ENCODE measurements around the gene TRIM46.
"Not testable (repeated sequence)": the region's sequence is repeated elsewhere in the genome, so short reads cannot be mapped to it uniquely, and the experiment has no call there.

The TRIM46 gene

DNA sequence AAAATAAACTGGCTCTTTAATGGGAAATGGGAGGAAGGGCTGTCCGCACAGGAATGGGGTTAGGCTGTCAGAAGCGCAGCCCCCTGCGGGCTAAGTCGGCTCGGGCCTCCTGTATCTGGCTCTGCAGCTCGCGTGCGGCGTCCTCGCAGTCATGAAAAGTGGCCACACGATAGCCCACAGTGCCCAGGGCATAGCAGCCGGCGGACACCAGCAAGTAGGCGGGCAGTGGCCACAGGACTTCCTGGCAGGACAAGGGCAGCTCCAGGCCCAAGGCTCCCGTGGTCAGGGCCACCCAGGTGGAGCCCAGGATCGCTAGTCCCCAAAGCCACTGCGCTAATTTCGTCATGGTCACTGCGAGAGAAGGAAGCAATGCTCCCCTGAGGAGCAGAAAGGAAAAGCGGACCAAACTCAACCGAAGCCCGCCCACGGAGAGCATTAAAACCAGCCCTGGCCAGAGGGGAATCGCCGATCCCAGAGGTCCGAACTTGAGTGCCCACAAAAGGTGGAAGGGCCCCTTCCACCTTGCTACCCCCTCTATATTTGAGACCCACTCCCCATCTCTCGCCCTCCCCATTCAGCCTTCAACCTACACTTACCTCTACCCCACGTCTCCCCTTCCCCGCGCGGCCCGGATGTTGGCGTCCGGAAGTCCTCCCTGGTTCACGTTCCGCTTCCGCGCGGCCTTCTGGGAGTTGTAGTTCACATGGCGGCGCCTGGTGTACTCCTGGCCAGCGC lies 33.6 kb upstream of the TRIM46 start, which contains the start of gene DPM3:
TSS of gene DPM3 (minus strand) at position 637 of the 735 bp plus-strand sequence. CDS start at position 346, 291 bp downstream.
- DNase-seq: peak; percentile 88 to 89

DNA sequence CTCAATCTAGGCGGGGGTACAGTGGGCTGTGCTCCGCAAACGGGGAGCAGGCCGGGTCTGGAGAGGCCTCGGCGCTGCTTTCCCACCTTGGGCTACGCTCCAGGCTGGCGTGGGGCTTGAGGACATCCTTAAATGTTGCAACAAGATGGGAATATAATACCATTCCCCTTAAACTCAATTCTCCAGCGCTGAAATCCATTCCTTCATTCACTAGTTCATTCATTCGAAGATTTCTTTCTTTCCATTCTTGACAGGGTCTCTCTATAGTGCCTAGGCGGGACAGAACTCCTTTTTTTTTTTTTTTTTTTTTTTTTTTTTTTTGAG lies 33.1 kb upstream of the TRIM46 start:
- DNase-seq: no peak

DNA sequence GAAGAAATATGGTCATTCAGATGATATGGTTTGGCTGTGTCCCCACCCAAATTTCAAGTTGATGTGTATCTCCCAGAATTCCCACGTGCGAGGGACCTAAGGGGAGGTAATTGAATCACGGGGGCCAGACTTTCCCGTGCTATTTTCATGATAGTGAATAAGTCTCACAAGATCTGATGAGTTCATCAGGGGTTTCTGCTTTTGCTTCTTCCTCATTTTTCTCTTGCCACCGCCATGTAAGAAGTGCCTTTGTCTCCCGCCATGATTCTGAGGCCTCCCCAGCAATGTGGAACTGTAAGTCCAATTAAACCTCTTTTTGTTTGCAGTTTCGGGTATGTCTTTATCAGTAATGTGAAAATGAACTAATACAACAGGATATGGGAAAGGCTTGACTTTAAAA lies 31.9 kb upstream of the TRIM46 start:
- no peak for DNase-seq

DNA sequence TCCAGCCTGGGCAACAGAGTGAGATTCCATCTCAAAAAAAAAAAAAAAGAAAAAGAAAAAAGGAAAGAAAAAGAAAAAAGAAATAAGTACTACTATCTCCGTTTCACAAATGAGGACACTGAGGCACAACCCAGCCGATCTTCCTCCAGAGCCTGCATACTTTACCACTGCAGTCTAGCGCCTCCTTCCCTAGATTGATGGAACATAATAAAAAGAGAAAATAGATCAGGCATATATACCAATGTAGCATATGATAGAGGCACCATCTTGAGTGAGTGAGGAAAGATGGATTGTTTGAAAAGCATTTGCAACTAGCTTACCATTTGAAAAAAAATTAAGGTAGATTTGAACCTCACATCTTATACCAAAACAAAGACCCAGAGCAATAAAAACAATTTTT lies 28.2 kb upstream of the TRIM46 start:
- no peak for DNase-seq

DNA sequence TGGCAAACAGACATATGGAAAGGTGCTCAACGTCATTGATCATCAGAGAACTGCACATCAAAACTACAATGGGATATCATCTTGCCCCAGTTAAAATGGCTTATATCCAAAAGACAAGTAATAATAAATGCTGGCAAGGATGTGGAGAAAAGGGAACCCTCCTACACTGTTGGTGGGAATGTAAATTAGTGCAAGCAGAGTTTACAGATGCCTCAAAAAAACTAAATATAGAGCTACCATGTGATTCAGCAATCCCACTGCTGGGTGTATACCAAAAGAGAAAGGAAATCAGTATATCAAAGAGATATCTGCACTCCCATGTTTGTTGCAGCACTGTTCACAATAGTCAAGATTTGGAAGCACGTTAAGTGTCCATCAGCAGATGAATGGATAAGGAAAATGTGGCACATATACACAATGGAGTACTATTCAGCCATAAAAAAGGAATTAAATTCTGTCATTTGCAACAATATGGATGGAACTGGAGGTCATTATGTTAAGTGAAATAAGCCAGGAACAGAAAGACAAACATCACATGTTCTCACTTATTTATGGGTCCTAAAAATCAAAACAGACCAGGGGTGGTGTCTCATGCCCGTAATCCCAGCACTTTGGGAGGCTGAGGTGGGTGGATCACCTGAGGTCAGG lies 17.5 kb upstream of the TRIM46 start:
- not testable (repeated sequence) for DNase-seq

DNA sequence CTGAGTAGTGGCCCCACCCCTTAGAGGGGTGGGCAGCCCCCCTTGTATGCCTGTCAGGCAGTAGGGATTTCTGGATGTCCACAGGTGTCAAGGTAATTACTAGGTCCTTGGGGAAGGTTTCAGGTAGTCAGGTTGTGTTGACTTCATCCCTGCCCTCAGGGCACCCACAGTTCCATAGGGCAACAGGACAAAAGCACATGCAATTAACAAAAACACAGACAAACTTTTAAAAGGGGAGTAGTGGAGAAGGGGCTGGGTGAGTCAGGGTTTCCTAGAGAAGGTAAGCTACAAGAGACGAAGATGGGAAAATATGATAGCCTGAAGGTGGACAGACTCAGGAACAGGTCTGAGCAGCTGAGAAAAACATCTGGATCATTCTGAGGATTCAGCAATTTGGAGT lies 14.7 kb upstream of the TRIM46 start:
- no peak for DNase-seq

DNA sequence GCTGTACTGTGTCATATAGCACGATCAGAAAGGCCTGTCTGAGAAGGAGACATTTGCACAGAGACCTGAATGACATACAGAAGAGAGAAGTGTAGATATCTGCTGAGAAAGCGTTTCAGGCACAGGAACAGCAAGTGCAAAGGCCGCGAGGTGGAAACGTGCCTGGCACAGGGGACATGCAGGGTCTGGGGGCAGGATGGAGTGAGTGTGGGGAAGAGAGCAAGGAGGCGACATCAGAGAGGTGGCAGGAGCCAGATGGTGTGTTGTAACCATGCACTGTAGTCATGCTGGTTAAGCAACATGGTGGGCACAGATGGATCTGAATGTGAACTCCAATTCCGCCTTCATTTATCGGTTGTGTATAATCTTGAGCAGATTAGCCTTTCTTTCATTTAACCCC lies 13.5 kb upstream of the TRIM46 start:
- no peak for DNase-seq

DNA sequence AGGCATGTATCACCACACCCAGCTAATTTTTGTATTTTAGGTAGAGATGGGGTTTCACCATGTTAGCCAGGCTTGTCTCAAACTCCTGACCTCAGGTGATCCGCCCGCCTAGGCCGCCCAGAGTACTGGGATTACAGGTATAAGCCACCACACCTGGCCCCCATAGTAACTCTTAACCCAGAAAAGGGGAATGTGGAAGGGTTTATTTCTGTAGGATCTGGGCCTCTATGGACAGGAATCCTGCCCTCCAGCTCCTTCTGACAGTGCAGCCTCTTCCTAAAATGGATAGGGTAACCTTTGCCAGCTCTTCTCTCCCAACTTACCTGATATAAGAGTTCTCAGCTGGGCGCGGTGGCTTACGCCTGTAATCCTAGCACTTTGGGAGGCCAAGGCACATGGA lies 11.0 kb upstream of the TRIM46 start:
- not testable (repeated sequence) for DNase-seq

DNA sequence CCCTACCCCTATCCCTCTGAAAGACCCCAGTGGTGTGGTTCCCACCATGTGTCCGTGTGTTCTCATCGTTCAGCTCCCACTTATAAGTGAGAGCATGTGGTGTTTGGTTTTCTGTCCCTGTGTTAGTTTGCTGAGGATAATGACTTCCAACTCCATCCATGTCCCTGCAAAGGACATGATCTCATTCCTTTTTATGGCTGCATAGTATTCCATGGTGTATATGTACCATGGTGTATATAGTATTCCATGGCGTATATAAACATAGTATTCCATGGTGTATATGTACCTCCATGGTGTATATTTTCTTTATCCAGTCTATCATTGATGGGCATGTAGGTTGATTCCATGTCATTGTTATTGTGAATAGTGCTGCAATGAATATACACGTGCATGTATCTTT lies 9.9 kb upstream of the TRIM46 start:
- not testable (repeated sequence) for DNase-seq

DNA sequence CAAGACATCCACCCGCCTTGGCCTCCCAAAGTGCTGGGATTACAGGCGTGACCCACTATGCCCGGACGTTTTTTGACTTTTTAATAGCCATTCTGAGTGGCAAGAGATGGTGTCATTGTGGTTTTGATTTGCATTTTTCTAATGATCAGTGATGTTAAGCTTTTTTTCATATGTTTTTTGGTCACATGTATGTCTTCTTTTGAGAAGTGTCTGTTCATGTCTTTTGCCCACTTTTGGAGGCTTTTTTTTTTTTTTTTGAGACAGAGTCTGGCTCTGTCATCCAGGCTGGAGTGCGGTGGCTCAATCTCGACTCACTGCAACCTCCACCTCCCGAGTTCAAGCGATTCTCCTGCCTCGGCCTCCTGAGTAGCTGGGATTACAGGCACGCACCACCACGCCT lies 9.0 kb upstream of the TRIM46 start:
- DNase-seq: not testable (repeated sequence)

DNA sequence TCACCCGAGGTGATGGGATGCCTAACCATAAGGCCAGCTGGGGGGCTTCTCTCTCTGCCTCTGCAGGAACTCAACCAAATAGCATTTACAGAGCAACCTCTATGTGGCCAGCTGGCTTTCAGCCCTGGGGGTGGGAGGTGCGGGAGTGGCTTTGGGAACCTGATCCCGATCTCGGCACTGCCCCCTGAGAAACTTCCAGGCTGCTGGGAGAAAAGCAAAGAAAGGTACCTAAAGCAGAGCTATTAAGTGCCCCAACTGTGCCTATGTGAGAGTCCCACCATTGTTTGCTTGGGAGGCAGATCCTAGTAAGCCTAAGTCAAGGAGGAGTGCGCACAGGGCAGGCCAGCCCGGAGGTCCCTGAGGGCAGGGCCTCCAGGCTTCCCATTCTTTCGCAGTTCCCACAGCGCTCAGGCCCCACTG lies 7.6 kb upstream of the TRIM46 start:
- no peak for DNase-seq

DNA sequence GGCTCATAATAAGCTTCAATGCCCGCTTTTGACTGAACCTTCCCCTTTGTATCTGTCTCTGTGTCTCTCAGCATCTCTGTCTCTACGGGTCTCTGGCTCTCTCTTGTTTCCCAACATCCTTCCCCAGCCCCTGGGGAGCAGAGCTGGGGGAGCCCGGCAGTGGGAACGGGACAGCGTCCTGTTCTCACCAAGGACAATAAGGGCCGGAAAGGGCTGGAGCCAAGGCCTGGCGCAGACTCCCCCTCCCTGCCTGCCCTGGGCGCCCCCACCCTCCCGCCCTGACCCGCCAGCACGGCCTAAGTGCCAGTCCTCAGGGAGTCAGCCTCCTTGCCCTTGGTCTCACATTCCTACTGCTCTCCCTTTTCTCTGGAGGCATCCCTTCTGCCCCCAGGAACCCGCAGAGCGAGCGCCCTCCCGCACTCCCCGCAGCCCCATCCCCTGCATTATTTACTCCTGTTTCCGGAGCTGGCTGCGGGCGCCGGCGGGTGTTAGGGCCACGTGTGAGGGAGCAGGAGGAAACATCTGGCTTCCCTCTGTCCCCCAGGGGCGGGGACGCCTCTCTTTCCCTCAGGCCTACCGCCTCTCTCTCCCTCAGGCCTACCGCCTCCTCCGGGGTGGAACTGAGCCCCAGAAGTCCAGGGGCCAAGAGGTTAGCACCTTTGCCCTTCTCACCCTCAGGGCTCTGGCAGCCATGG lies 7.0 kb upstream of the TRIM46 start:
- no peak for DNase-seq

DNA sequence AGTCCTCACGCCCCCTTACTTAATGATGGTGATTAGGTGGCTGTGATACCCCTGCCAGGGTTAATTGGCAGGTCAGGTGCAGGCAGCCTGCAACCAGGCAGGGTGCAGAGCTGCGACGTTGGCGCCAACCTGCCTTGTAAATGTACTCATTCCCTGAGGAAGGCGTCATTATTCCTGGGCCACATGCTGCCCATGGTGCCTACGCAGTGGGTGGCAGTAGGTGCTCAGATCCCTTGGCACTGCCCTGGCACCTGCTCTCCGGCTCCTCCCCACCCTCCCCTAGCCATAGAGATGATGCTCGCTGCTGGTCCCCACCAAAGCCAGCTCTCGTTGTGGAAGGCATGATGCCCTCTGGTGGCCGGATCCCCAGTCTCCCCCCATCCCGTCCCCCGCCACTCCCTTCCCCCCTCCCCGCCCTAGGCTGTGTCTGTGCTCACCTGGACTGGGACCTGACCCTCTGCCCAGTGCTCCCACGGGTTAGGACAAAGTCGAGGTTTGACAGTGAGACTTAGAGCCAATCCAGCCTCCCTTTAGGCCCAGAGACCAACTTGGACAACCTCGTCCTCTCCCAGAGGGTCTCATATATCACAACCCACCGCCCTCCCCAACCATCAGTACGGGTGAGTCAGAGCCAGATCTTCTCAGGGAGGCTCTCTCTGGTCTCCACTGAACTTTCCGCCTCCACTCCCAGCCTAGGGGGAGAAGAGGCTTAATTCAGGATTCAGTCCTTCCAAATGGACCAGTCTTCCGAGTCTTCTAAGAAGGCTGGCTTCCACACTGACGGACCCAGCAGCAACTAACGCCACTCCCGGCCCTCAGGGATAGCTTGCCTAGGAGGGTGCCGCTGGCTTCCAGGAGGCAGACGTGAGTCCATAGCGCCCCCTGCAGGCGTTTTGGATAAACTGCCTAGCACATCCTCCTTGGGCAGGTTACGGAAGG lies 6.2 kb upstream of the TRIM46 start:
- peak; percentile 86 to 87 for DNase-seq

DNA sequence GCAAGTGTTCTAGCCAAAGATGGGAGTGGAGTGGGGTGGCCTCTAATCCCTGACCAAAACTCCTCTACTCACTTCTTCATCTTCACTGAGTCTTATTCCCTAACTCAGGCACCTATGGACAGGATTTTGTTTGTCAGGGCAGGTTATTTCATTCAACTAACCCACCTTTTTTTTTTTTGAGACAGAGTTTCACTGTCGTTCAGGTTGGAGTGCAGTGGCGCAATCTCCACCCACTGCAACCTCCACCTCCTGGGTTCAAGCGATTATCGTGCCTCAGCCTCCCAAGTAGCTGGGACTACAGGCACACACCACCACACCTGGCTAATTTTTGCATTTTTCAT lies 5.6 kb upstream of the TRIM46 start:
- DNase-seq: not testable (repeated sequence)

DNA sequence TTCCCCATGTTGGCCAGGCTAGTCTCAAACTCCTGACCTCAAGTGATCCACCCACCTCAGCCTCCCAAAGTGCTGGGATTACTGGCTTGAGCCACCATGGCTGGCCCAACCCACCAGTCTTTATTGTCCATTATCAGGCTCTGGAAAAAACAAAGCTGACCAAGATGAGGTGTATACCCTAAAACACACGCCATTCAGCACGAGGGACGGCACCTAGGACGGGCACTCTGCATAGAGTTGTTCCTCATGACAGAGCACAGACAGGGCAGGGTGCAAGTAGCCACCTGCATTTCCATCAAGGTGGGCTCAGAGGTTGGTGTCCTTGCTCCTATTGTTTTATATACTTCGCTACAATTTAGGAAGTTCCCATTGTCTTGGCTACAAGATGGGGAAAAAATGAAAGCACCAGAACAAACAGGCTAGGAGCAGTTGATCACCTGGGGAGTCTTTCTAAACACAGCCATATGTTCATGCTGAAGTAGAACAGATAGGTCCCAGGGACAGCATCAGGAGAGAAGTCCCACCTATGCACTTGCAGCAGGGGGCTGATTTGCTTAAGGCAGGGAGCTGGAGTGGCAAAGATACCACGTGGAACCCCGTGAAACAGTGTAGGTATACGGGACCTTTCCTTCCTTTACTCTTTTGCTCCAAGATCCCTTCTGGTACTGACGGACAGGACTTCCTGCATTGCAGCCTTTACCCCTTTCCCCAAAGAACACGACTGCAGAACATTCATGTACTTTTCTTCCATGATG lies 5.0 kb upstream of the TRIM46 start:
- DNase-seq: no peak

DNA sequence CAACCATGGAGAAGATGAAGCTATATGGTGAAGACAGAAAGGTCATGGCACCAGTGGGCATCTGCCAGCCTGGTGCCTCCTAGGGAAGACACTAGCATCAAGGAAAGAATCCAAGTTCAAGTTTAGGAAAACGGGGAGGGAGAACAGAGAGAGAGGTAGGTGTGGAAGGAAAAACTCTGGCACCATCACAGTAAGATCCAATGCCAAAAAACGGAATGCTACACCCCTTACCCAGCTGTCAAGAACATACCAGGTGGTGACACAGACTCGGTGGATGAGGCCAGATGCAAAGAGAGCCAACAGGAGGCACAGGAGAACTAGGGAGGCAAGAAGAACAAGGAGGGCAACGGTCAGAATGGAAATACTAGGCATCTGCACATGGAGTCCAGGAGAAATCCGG lies 4.1 kb upstream of the TRIM46 start:
- DNase-seq: no peak

DNA sequence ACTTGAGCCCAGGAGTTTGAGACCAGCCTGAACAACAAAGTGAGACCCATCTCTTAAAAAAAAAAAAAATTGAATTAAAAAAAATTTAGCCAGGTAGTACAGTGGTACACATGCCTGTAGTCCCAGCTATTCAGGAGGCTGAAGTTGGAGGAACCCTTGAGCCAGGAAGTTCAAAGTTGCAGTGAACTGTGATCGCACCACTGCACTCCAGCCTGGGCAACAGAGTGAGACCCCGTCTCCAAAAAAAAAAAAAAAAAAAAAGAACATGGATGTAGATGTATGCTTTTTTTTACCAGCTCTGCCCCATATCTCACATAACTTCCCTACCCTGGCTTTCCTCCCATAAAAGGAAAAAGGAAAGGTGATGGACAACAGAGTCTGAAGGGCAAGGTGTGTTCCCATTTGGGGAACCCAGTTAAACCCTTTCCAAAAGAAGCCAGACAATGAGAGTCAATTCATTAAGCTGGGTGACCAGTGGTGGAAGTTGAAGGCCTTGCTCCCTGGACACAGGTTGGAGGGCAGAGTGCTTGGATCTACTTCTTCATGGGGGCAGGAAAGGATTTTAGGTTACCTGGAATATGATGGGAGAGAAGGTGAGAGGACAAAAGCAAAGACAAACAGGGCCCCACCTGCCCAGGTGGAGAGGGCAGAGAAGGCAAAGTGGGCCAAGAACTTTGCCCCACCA lies 3.4 kb upstream of the TRIM46 start:
- DNase-seq: no peak

DNA sequence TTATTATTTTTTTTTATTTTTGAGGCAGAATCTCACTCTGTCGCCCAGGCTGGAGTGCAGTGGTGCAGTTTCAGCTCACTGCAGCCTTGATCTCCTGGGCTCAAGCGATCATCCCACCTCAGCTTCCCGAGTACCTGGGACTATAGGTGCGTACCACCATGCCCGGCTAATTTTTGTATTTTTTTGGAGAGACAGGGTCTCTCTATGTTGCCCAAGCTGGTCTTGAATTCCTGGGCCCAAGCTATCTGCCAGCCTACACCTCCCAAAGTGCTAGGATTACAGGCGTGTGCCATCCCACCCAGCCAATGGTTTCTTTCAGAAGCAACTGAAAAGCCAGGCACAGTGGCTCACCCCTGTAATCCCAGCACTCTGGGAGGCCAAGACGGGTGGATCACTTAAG lies 2.8 kb upstream of the TRIM46 start:
- no peak for DNase-seq

DNA sequence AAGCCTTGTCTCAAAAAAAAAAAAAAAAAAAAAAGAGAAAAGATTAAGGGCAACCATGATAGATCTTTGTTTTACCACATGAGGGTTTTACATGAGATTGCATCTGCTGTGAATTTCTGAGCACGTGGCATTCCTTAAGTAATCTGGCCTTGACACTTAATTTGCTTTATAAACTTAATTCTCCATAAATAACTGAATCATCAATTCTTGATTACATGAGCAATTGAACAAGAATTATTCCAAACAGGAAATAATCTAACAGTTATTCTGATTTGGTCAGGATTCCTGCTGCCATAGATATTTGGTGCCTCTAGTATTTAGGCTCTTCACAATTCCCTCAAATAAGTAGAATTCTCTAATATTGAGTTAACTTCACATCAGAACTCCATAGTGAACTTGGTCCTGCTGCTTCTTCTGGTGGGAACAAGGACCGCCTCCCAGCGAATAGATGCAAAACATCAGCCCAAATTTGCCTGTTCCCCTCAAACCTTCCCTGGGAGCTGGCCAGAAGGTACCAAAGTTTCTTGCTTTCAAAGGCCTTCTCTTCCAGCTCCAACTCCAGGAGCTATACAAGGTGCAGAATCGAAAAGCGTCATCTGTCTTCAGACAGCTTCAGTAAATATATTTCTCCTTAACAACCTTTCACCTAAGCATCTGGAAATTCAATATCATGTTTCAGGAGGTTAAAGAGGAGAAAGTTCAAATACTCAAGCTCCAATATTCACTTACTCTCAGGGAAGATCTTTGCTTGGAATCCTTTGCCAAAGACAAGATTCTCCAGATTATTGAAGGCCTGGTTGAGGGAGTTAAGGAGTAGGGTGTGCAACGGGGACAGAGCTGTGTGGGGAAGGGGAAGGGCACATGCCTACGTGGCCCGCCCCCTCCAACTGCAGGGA lies 1.6 kb upstream of the TRIM46 start:
- no peak for DNase-seq

DNA sequence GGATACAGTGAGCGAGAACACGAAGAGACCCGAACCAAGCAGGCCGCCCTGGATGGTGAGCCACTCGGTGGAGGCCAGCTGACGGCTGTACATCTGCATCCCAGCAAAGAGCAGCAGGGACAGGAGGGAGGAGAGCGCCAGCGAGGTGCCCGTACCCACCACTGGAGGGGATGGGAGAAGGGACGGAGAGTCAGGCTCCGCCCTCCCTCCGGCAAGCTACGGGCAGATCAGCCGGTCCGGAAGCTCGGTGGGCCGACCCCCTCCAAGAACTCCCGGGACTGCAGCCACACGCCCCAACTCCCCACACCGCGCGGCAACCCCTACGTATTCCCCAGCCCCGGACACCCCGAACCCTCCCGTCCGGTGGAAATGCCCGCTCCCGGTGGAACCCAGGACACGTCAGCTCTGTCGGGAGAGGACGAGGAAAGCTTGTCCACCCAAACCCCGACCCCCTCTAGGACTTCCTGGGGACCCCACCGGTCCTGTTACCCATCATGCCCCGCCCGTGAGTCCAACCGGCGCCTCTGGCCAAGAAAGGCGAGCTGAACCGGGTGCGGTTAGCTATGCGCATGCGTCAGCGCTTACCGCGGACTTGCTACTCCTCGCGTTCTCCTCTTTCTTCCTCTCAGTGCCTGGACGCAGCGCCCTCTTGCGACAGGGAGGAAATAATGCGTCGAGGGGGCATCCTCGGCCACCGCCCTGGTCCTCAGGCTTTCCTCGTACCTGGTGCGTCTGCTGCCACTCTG lies 744 bp upstream of the TRIM46 start, which contains the start of gene KRTCAP2:
TSS of gene KRTCAP2 (minus strand) at position 573 of the 746 bp plus-strand sequence. CDS start at position 493, 80 bp downstream.
- DNase-seq: peak; percentile 96 to 97

All from CD4-positive, alpha-beta T cell treated with Interleukin-1 beta for 1 hour (primary cell).